Gastrocnemius medialis (tissue), 4 donors: Measurements from ENCODE around the gene UCN3. TPM values are rescaled to one million over a fixed set of nuclear protein-coding genes. Genes with fewer than 3 reads are reported as not detected.
"Not testable (repeated sequence)": the region's sequence is repeated elsewhere in the genome, so short reads cannot be mapped to it uniquely, and the experiment has no call there.

Source experiments
- ATAC-seq, 2 donors: fragments of 150-250 bp; one replicate each; pipeline ENCODE4 v1.9.1; 2016
- DNase-seq, 2 donors: peaks; one replicate each; pipeline ENCODE4 v3.0.0-alpha.2; 2019
- H3K27ac ChIP-seq, 4 donors: fragments of 200-600 bp; sonication (generic); 1 replicate in 1 of 4; 2 replicates in 3 of 4; pipeline ENCODE4 v1.5.1; 2016 to 2018; ENCODE audit warnings: mild to moderate bottlenecking in 2 of 4, moderate library complexity in 1 of 4
- H3K27me3 ChIP-seq, 3 donors: fragments of 200-600 bp; sonication (generic) in 2 of 3; 1 replicate in 1 of 3; 2 replicates in 2 of 3; pipeline versions ENCODE4 v1.5.1 to v1.6.0; 2016 to 2019; ENCODE audit warnings: mild to moderate bottlenecking in 1 of 3, moderate library complexity in 1 of 3
- H3K36me3 ChIP-seq, 2 donors: fragments of 200-600 bp; sonication (generic) in 1 of 2; one replicate each; pipeline ENCODE4 v1.5.1; 2017 to 2018
- H3K4me1 ChIP-seq, 2 donors: fragments of 200-600 bp; sonication (generic) in 1 of 2; one replicate each; pipeline ENCODE4 v1.5.1; 2016 to 2017; ENCODE audit warnings: mild to moderate bottlenecking in 2 of 2
- H3K4me3 ChIP-seq, 4 donors: fragments of 200-600 bp; sonication (generic) in 3 of 4; 1 replicate in 1 of 4; 2 replicates in 3 of 4; pipeline ENCODE4 v1.5.1; 2016 to 2019; ENCODE audit warnings: mild to moderate bottlenecking in 2 of 4
- H3K9me3 ChIP-seq, 3 donors: fragments of 200-600 bp; sonication (generic) in 2 of 3; 1 replicate in 1 of 3; 2 replicates in 2 of 3; pipeline ENCODE4 v1.5.1; 2016 to 2019
- POLR2A ChIP-seq, 2 donors: fragments of 450-650 bp; IDR thresholded peaks; one replicate each; pipeline ENCODE4 v1.6.1; 2017; ENCODE audit warnings: antibody characterized with exemption in 2 of 2, mild to moderate bottlenecking in 2 of 2, moderate library complexity in 2 of 2
- in situ Hi-C, 4 donors: fragments of 200-750 bp; cut with MboI; loops; one replicate each; pipeline versions ENCODE4 v1.15.0 to v1.8.0; 2017; ENCODE audit warnings: low sequenced_read_pairs in 4 of 4
- intact Hi-C: fragments of 100-400 bp; cut with DNase I; formaldehyde crosslinking; loops from one replicate; pipeline ENCODE4 v1.15.1; 2023; ENCODE audit warnings: low total_unique reads
- total RNA-seq, 4 donors: library from RNA; depleted of rRNA; stranded (reverse); fragments of >200 nt; gene quantifications; one replicate each; pipeline versions ENCODE4 v1.1.0 to v1.2.3, GENCODE V29; 2016
- TF ChIP-seq, protein P1 (sequence below), 5 experiments: fragments of 450-650 bp in 3 of 5; fragments of 200-600 bp in 2 of 5; sonication (generic) in 2 of 5; IDR thresholded peaks in 4 of 5; conservative IDR thresholded peaks in 1 of 5; 1 replicate in 4 of 5; 2 replicates in 1 of 5; pipeline ENCODE4 v1.5.1; 2016 to 2019; ENCODE audit warnings: antibody characterized with exemption in 5 of 5, mild to moderate bottlenecking in 3 of 5, moderate library complexity in 3 of 5

The UCN3 gene
- total RNA-seq, 4 donors from 2014 or later, result not detected

GRCh38 chr10:5376450-5376849 lies 11.7 kb downstream of the UCN3 start:
- H3K9me3 ChIP-seq, result no peaks in the 10 kb centered on the region
- no peak overlapping the region for H3K4me3 ChIP-seq
- in situ Hi-C loops (loop anchor here in 1 of 4 donors (25.0 kb wide), 1 partner anchor 539 kb away; the partner anchor contains the start of gene AKR1E2), intact Hi-C loops (no loop called here)
- TF ChIP-seq, protein P1, sequence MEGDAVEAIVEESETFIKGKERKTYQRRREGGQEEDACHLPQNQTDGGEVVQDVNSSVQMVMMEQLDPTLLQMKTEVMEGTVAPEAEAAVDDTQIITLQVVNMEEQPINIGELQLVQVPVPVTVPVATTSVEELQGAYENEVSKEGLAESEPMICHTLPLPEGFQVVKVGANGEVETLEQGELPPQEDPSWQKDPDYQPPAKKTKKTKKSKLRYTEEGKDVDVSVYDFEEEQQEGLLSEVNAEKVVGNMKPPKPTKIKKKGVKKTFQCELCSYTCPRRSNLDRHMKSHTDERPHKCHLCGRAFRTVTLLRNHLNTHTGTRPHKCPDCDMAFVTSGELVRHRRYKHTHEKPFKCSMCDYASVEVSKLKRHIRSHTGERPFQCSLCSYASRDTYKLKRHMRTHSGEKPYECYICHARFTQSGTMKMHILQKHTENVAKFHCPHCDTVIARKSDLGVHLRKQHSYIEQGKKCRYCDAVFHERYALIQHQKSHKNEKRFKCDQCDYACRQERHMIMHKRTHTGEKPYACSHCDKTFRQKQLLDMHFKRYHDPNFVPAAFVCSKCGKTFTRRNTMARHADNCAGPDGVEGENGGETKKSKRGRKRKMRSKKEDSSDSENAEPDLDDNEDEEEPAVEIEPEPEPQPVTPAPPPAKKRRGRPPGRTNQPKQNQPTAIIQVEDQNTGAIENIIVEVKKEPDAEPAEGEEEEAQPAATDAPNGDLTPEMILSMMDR (IDR thresholded peaks at IDR 0.05 in 4 of 5, conservative IDR thresholded peaks at IDR 0.05 in 1 of 5), result no peak
- TF ChIP-seq POLR2A (IDR thresholded peaks at IDR 0.05), result no peak
- ATAC-seq, result no peak
- no peak for DNase-seq
- no peaks in the 10 kb centered on the region for H3K36me3 ChIP-seq
- H3K27me3 ChIP-seq, result no peaks in the 10 kb centered on the region
- H3K4me1 ChIP-seq, result no peaks in the 10 kb centered on the region
- H3K27ac ChIP-seq, result no peak overlapping the region

- in situ Hi-C loops, result loop anchor here in 1 of 4 donors (25.0 kb wide), 1 partner anchor 542 kb away; the partner anchor contains the start of gene AKR1E2
- H3K27me3 ChIP-seq, H3K9me3 ChIP-seq, H3K4me1 ChIP-seq, H3K4me3 ChIP-seq, DNase-seq, H3K36me3 ChIP-seq, H3K27ac ChIP-seq, intact Hi-C loops, ATAC-seq: not testable (repeated sequence)
Measured at GRCh38 chr10:5379202-5379601, 14.4 kb downstream of the UCN3 start.

GRCh38 chr10:5380395-5380794 lies 15.6 kb downstream of the UCN3 start:
- H3K4me1 ChIP-seq, H3K27me3 ChIP-seq, intact Hi-C loops, H3K9me3 ChIP-seq, DNase-seq, H3K36me3 ChIP-seq, H3K4me3 ChIP-seq, ATAC-seq, H3K27ac ChIP-seq: not testable (repeated sequence)
- in situ Hi-C loops, result loop anchor here (10.0 to 25.0 kb wide), 2 partner anchors 536 to 543 kb away; partner anchors contain the start of gene AKR1E2 (in 1 of the 4)

- TF ChIP-seq, protein P1 (IDR thresholded peaks at IDR 0.05 in 4 of 5, conservative IDR thresholded peaks at IDR 0.05 in 1 of 5), result no peak
- no peak for TF ChIP-seq POLR2A (IDR thresholded peaks at IDR 0.05)
- intact Hi-C loops, result no loop called here
- no peaks in the 10 kb centered on the region for H3K36me3 ChIP-seq
- no peaks in the 10 kb centered on the region for H3K9me3 ChIP-seq
- H3K4me1 ChIP-seq, result no peaks in the 10 kb centered on the region
- H3K27me3 ChIP-seq, result no peaks in the 10 kb centered on the region
- in situ Hi-C loops, result loop anchor here (10.0 to 25.0 kb wide), 2 partner anchors 536 to 544 kb away; partner anchors contain the start of gene AKR1E2 (in 1 of the 4)
- DNase-seq (no peak), ATAC-seq (no peak)
- H3K27ac ChIP-seq, result no peak overlapping the region
- H3K4me3 ChIP-seq, result no peak overlapping the region
Measured at GRCh38 chr10:5381187-5381586, 16.4 kb downstream of the UCN3 start.

- ATAC-seq, result no peak
- Histone ChIP-seq H3K4me3 (no peak overlapping the region), H3K36me3 (no peaks in the 10 kb centered on the region), H3K4me1 (no peaks in the 10 kb centered on the region), H3K27me3 (no peaks in the 10 kb centered on the region), H3K9me3 (peaks cover 0 to under 1% (median 0%) of the 10 kb centered on the region in 3 donors), H3K27ac (no peak overlapping the region)
- TF ChIP-seq, protein P1 (IDR thresholded peaks at IDR 0.05 in 4 of 5, conservative IDR thresholded peaks at IDR 0.05 in 1 of 5), result no peak
- TF ChIP-seq POLR2A (IDR thresholded peaks at IDR 0.05), result no peak
- in situ Hi-C loops (loop anchor here (10.0 to 25.0 kb wide), 2 partner anchors 540 to 548 kb away; partner anchors contain the start of gene AKR1E2 (in 1 of the 4)), intact Hi-C loops (no loop called here)
- DNase-seq, result no peak
Measured at GRCh38 chr10:5385224-5385623, 20.5 kb downstream of the UCN3 start.

DNA sequence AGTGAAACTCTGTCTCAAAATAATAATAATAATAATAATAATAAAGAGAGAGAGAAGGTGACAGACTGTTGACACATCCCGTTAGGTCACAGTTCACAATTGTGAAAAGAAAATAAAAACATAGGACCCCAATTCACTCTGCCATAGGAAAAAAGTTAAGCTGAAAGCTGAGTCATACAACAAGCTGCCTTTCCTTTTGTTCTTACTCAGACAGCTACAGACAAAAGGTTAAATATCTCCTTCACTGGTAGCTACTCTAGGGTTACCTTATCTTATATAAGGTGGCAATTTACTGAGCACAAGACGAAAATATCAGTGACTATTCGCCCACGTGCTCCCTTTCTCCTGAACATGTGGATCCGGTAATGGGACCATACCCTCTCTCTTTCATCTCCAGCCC lies 22.4 kb downstream of the UCN3 start:
- no peak for DNase-seq
- Histone ChIP-seq H3K4me3 (no peak overlapping the region), H3K36me3 (no peaks in the 10 kb centered on the region), H3K27ac (no peak overlapping the region), H3K9me3 (peaks cover 0 to 12% (median 0%) of the 10 kb centered on the region in 3 donors), H3K4me1 (no peaks in the 10 kb centered on the region), H3K27me3 (no peaks in the 10 kb centered on the region)
- in situ Hi-C loops, result loop anchor here (10.0 to 25.0 kb wide), 2 partner anchors 542 to 550 kb away; partner anchors contain the start of gene AKR1E2 (in 1 of the 4)
- TF ChIP-seq POLR2A (IDR thresholded peaks at IDR 0.05), result no peak
- TF ChIP-seq, protein P1 (IDR thresholded peaks at IDR 0.05 in 4 of 5, conservative IDR thresholded peaks at IDR 0.05 in 1 of 5), result no peak
- intact Hi-C loops, result no loop called here
- no peak for ATAC-seq
